ENCODE results near the gene CACNG4. TPM values are rescaled to one million over a fixed set of nuclear protein-coding genes. Genes with fewer than 3 reads are reported as not detected.

Gene CACNG4
- total RNA-seq, 8 experiments from 2014 or later: 0.15 to 64.0 (median 32.7) TPM

DNA sequence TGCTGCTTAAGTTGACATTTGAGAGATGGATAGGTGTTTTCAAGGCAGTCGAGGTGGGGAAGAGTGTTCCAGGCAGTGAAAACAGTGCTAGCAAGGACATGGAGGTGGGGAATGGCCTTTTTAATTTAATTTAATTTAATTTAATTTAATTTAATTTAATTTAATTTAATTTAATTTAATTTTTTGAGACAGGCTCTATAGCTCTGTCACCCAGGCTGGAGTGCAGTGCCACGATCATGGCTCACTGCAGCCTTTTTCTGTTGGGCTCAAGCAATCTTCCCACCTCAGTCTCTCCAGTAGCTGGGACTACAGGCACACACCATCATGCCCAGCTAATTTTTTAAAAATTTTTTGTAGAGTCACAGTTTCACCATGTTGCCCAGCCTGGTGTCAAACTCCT lies 32.2 kb upstream of the CACNG4 start:
- H3K4me1 ChIP-seq (replicated peaks in 1 of 2): peaks cover 0 to 5% of the 10 kb centered on the region in 2 donors
- no peak overlapping the region for H3K4me3 ChIP-seq
- in situ Hi-C loops (cut with MboI; ENCODE audit: low pct_unique_long_range_greater_than_20kb in 2 of 9, low sequenced_read_pairs in 9 of 9, unreplicated experiment in 9 of 9): no loop called here
- H3K27ac ChIP-seq: no peak overlapping the region
- 14 to 80% (median 46%) methylated on average over 1 to 2 of the region's 2 CpGs; no CpG with 5 or more reads in 4 of the 10 experiments for whole genome bisulfite sequencing, 10 experiments
- peak in 1 of 8 experiments; percentile 52 for ATAC-seq (replicated peaks in 6 of 8)

DNA sequence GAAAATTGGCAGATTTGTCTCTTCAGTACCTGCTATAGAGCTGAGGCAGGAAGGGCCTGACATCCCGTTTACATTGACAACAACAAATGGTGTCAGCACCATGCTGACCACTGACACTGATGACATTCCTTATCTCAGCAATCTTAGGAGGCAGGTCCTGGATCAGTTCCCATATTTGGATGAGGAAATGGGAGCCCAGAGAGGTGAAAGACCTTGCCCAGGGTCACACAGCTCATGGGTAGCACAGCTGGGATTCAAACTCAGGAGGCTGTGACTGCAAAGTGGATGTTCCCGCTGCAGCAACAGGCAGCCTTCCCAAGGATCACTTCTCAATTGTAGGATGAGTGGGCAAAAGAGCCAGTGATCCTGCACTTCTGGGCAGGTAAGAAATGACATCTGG lies 30.5 kb upstream of the CACNG4 start:
- ATAC-seq (replicated peaks in 6 of 8): no peak
- H3K4me1 ChIP-seq (replicated peaks in 1 of 2): peaks cover 0 to 4% of the 10 kb centered on the region in 2 donors
- H3K27ac ChIP-seq: no peak overlapping the region
- WGBS, 10 experiments: 17 to 100% (median 50%) methylated on average over 1 to 2 of the region's 2 CpGs; no CpG with 5 or more reads in 5 of the 10 experiments
- in situ Hi-C loops (cut with MboI; ENCODE audit: low pct_unique_long_range_greater_than_20kb in 2 of 9, low sequenced_read_pairs in 9 of 9, unreplicated experiment in 9 of 9): no loop called here
- H3K4me3 ChIP-seq: no peak overlapping the region

DNA sequence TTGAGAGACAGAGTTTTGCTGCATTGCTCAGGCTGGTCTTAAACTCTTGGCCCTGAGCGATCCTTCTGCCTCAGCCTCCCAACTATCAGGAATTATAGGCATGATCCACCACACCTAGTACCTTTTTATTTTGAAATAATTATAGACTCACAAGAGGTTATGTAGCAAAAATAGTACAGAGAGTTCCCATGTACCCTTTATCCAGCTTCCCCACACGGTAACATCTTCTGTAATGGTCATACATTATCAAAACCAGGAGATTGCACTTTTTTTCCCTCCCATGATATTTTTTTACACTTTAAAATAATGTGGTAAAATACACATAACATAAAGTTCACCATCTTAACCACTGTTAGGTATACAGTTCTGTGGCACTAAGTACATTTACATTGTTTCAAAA lies 28.8 kb upstream of the CACNG4 start:
- ATAC-seq (replicated peaks in 6 of 8): no peak
- in situ Hi-C loops (cut with MboI; ENCODE audit: low pct_unique_long_range_greater_than_20kb in 2 of 9, low sequenced_read_pairs in 9 of 9, unreplicated experiment in 9 of 9): no loop called here
- 33 to 100% (median 87%) methylated on average over 1 to 2 of the region's 2 CpGs; no CpG with 5 or more reads in 1 of the 10 experiments for WGBS, 10 experiments
- H3K4me3 ChIP-seq: no peak overlapping the region
- no peak overlapping the region for H3K27ac ChIP-seq
- H3K4me1 ChIP-seq (replicated peaks in 1 of 2): peaks cover 0 to 8% of the 10 kb centered on the region in 2 donors

DNA sequence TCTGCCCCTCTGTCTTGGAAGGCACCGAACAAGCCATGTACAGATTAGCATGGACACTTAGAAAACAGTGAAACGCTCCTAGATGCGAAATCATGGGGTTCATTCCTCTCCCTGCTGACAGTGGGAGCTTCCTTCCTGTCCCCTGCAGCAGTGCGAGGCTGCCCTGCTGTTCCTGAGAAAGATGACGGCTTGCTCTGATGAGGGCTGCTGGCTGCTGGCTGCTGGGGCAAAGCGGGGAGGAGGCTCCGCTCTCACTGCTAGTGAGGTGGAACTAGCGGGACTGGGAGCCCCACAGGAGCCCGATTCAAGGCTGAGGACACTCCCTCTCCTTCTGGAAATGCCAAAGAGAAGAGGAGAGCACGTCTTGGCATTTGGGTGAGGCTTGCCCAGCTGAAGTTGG lies 25.9 kb upstream of the CACNG4 start:
- no peak overlapping the region for H3K4me3 ChIP-seq
- H3K4me1 ChIP-seq (replicated peaks in 1 of 2): peaks cover 4 to 30% of the 10 kb centered on the region in 2 donors
- WGBS, 10 experiments: 0 to 76% (median 60%) methylated on average over 1 to 7 of the region's 10 CpGs; no CpG with 5 or more reads in 5 of the 10 experiments
- in situ Hi-C loops (cut with MboI; ENCODE audit: low pct_unique_long_range_greater_than_20kb in 2 of 9, low sequenced_read_pairs in 9 of 9, unreplicated experiment in 9 of 9): no loop called here
- peak in 5 of 8 experiments; percentile 21 to 37 (median 31) for ATAC-seq (replicated peaks in 6 of 8)
- no peak overlapping the region for H3K27ac ChIP-seq

DNA sequence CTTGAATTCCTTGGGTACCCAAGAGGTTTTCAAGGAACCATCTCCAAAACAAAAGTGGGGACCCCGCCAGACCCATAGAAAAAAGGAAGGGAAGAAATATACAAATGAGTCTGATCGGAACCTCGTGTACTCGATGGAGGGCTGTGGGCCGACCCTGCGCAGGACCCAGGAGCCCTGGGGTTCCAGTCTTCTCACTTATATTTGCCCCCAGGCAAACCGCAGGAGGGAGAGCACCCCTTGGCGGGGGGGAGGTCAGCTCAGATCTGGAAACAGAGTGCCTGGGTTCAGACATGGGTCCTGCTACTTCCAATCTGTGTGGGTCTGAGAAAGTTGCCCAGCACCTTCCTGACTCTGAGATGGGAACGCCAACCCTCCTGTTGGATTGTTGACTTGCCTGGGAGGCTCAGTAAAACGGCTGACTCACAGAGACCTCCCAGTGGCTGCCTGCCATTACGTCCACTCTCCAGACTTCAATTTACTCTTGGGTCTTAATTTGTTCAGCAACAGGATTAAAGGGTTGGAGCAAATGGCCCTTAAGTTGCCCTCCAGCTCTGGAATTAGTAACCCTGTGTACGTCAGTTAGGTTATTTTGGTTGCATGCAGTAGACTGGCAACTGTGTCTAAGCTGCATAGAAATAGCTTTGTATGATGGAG lies 24.9 kb upstream of the CACNG4 start:
- WGBS, 10 experiments: 40 to 90% (median 83%) methylated on average over 3 to 7 of the region's 12 CpGs; no CpG with 5 or more reads in 5 of the 10 experiments
- Histone ChIP-seq H3K27ac (no peak overlapping the region), H3K4me1 (replicated peaks in 1 of 2) (peaks cover 14 to 40% of the 10 kb centered on the region in 2 donors), H3K4me3 (no peak overlapping the region)
- no peak for ATAC-seq (replicated peaks in 6 of 8)
- in situ Hi-C loops (cut with MboI; ENCODE audit: low pct_unique_long_range_greater_than_20kb in 2 of 9, low sequenced_read_pairs in 9 of 9, unreplicated experiment in 9 of 9): no loop called here

DNA sequence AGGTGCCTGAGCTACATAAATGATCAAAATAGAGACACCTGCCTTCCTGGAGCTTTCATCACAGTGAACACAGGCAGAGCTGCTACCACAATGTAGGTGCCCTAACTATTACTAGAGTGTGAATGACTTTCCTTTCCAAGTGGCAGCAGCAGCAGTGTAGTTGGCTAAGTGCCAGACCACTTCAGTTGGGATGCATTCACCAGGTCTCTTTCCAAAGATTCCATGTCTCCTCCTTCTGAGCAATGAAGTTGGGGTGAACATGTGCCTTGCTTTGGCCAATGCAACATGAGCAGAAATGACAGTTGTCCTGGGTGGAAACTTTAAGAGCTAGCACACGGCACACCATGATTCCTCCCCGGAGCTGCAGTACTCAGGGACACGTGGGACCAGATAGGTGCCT lies 23.3 kb upstream of the CACNG4 start:
- ATAC-seq (replicated peaks in 6 of 8): no peak
- Histone ChIP-seq H3K4me1 (replicated peaks in 1 of 2) (peaks cover 30 to 56% of the 10 kb centered on the region in 2 donors), H3K27ac (no peak overlapping the region), H3K4me3 (no peak overlapping the region)
- 20 to 100% (median 80%) methylated on average over 1 to 3 of the region's 3 CpGs; no CpG with 5 or more reads in 5 of the 10 experiments for WGBS, 10 experiments
- in situ Hi-C loops (cut with MboI; ENCODE audit: low pct_unique_long_range_greater_than_20kb in 2 of 9, low sequenced_read_pairs in 9 of 9, unreplicated experiment in 9 of 9): no loop called here

DNA sequence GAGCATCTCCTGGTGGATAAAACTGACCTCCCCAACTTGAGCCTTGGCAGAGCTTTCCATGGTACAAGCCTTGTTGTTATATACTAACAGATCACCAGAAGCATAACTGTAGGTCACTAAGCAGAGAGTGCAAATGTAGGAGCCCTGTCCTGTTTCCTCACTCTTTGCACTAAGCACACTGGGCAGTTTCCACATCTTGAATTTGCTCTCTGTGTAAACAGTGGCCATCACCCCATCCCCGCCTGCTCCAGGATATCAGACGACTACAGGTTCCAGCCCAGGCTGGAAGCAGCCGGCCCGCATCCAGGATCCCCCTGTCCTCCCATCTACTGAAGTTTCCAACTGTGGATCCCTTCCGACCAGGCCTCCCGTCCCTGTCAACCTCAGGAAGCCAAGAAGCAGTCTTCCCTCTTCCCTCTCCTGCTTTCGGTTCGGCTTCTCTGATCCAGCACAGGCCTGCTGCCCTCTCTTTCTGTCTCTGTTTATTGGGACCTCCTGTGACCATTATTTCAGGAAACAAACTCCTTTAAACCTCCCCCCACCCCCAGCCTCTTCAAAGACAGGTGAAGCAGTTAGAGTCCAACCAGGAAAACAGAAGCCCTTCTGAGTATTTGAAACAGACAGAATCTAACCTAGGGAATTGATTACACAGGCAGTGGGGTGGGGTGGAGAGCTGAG lies 22.6 kb upstream of the CACNG4 start:
- in situ Hi-C loops (cut with MboI; ENCODE audit: low pct_unique_long_range_greater_than_20kb in 2 of 9, low sequenced_read_pairs in 9 of 9, unreplicated experiment in 9 of 9): no loop called here
- Histone ChIP-seq H3K27ac (peak overlapping the region in 1 of 2 donors; percentile 9), H3K4me3 (no peak overlapping the region), H3K4me1 (replicated peaks in 1 of 2) (peaks cover 35 to 57% of the 10 kb centered on the region in 2 donors)
- 70 to 100% (median 80%) methylated on average over 2 to 4 of the region's 8 CpGs; no CpG with 5 or more reads in 5 of the 10 experiments for WGBS, 10 experiments
- no peak for ATAC-seq (replicated peaks in 6 of 8)

DNA sequence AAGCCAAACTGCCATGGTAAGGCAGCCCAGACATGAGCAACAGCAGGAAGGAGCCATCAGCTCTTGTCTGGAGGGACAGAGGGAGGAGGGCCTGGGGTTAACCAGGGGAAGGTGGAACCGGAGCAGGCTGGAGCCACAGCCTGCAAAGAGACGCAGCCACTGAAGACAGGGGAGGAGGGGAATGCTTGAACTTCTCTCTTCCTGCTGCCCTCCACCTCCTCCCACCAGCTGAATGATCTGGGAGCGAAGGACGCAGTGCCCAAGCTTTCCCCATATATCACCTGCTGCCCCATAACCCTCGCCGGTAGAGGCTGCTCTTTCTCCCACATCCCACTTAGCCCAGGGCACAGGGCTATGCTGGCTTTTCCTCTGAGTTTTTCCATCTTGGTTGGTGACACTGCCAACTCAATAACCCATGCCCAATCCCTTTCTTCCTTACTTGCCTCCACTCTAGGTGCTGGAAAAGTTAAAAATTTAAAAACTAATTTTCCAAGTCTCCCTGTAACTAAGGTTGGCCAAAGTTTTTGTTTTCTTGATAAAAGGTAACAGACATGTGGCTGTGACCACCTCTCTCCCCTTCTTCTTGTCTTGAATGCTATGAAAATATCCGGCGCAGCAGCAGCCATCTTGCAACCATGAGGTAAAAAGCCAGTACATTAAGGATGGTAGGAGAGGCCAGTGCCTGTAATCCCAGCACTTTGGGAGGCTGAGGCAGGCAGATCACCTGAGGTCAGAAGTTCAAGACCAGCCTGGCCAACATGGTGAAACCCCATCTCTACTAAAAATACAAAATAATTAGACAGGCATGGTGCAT lies 21.8 kb upstream of the CACNG4 start:
- 27 to 100% (median 84%) methylated on average over 1 to 4 of the region's 8 CpGs; no CpG with 5 or more reads in 2 of the 10 experiments for WGBS, 10 experiments
- ATAC-seq (replicated peaks in 6 of 8): peak in 1 of 8 experiments; percentile 26
- Histone ChIP-seq H3K27ac (peak overlapping the region in 1 of 2 donors; percentile 9), H3K4me3 (no peak overlapping the region), H3K4me1 (replicated peaks in 1 of 2) (peaks cover 40 to 57% of the 10 kb centered on the region in 2 donors)
- in situ Hi-C loops (cut with MboI; ENCODE audit: low pct_unique_long_range_greater_than_20kb in 2 of 9, low sequenced_read_pairs in 9 of 9, unreplicated experiment in 9 of 9): no loop called here

DNA sequence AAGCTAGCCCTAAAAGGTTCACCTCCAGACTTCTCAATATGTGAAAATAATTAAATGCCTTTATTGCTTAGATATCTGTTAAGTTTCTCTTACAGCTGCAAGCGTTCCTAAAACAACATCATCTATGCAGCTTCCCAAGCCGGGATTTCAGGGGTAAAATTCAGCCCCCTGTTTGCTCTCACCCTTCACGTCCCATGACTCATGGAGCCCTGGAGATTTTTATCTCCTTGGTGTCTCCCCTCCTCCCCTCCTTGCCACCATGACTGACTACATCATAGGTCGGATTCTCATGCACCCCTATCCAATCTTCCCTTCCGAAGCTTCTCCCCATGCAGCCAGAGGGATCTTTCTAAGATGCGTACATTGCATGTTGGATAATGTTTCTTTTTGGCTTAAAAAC lies 21.0 kb upstream of the CACNG4 start:
- Histone ChIP-seq H3K4me3 (no peak overlapping the region), H3K4me1 (replicated peaks in 1 of 2) (peaks cover 43 to 60% of the 10 kb centered on the region in 2 donors), H3K27ac (peak overlapping the region; percentile 45 to 62)
- WGBS, 10 experiments: 21 to 100% (median 89%) methylated on average over 1 to 6 of the region's 6 CpGs; no CpG with 5 or more reads in 1 of the 10 experiments
- no peak for ATAC-seq (replicated peaks in 6 of 8)
- in situ Hi-C loops (cut with MboI; ENCODE audit: low pct_unique_long_range_greater_than_20kb in 2 of 9, low sequenced_read_pairs in 9 of 9, unreplicated experiment in 9 of 9): no loop called here

DNA sequence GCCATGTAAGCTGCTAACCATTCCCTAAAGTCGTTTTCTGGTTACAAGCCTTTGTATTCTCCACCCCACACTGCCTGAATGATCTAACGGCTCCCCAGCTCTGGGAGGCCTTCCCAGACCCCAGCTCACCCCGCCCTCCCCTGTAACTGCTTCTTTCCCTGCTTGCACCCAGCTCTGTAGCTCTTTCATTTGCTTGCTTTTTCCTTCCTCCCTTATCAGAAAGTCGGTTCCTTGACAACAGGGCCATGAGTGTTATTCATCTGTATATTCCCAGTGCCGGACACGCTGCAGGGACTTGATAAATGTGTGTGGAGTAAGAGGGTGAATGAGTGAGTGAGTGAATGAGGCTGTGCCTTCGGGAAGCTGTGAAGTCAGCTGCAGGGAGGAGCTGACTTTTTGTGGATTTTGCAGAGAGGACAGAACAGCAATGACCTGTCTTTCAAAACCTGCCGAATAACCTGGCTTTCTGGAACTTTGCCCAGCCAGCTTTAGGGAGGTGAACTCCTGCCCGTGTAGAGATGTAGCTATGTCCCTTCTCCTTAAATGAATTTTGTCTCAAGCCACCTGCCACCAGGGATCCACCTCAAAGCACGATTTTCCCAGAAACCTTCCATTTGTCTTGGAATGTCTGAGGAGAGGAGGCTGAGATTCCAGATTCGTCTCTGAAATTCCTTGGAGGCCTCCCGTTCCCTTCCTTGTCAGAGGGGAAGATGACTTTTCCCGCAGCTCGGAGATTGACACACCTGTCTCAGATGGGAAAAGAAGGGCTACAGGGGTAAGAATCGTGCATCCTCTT lies 20.0 kb upstream of the CACNG4 start:
- WGBS, 10 experiments: 0 to 47% (median 17%) methylated on average over 1 to 12 of the region's 15 CpGs
- peak overlapping the region; percentile 45 to 62 for H3K27ac ChIP-seq
- in situ Hi-C loops (cut with MboI; ENCODE audit: low pct_unique_long_range_greater_than_20kb in 2 of 9, low sequenced_read_pairs in 9 of 9, unreplicated experiment in 9 of 9): no loop called here
- H3K4me1 ChIP-seq (replicated peaks in 1 of 2): peaks cover 43 to 65% of the 10 kb centered on the region in 2 donors
- ATAC-seq (replicated peaks in 6 of 8): peak in 7 of 8 experiments; percentile 59 to 84 (median 81)
- H3K4me3 ChIP-seq: no peak overlapping the region

DNA sequence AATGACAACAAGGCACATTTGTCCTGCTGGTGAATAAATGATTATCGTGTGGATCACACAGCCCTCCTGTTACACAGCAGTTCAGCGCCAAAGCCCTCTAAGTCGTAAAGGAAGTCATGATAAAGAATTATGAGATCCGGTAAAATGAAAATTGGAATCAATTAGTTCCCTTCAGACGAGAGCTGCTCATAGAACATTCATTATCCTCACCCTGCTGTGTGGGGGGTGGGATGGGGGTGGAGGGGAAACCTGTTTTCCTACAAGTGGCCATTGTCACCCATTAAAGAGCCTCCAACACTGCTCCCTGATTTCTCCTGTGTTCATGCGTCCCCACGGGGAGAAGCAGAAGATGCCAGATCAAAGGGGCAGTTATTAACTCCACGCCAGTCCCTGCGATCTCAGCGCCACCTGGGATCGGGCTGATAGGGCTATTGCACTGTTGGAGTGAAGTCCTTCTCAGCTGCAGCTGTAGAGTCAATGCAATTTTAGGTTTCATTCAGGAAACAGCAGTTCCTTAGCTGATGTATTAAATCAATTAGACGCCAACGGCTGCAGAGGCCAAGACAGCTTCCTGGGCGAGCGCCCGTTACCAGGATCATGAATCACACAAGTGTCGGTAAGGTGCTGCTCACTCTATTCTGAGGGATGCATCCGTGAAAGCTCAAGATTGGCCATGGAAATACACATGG lies 19.2 kb upstream of the CACNG4 start:
- no peak overlapping the region for H3K4me3 ChIP-seq
- 0 to 58% (median 14%) methylated on average over 1 to 16 of the region's 18 CpGs; no CpG with 5 or more reads in 2 of the 10 experiments for WGBS, 10 experiments
- H3K4me1 ChIP-seq (replicated peaks in 1 of 2): peaks cover 46 to 67% of the 10 kb centered on the region in 2 donors
- ATAC-seq (replicated peaks in 6 of 8): peak in 7 of 8 experiments; percentile 16 to 73 (median 63)
- in situ Hi-C loops (cut with MboI; ENCODE audit: low pct_unique_long_range_greater_than_20kb in 2 of 9, low sequenced_read_pairs in 9 of 9, unreplicated experiment in 9 of 9): no loop called here
- H3K27ac ChIP-seq: peak overlapping the region in 1 of 2 donors; percentile 18

DNA sequence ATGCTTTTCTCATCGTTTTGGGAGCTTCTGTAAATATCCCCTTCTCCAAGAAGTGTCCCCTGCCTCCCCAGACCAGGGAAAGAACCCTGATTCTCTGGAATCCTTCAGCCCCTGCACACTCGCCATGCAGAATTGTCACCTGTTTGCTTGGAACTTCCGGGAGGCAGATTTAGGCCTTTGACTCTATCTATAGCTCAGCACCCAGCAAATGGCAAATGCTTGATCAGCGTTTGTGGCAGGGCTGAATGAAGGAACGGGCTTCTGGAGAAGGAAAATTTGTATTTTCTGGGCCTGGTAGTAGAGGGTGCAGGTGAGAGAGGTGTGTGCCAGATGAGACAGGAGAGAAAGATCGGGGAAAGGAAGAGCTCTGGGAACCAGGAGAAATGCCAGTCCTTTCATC lies 18.3 kb upstream of the CACNG4 start:
- in situ Hi-C loops (cut with MboI; ENCODE audit: low pct_unique_long_range_greater_than_20kb in 2 of 9, low sequenced_read_pairs in 9 of 9, unreplicated experiment in 9 of 9): no loop called here

More for the DNA sequence above, 18.3 kb upstream of the CACNG4 start:
- ATAC-seq (replicated peaks in 6 of 8): no peak
- Histone ChIP-seq H3K4me1 (replicated peaks in 1 of 2) (peaks cover 46 to 63% of the 10 kb centered on the region in 2 donors), H3K27ac (peak overlapping the region in 1 of 2 donors; percentile 3), H3K4me3 (no peak overlapping the region)
- WGBS, 10 experiments: 0 to 93% (median 85%) methylated on average over 1 to 5 of the region's 6 CpGs; no CpG with 5 or more reads in 1 of the 10 experiments

Data from motor neuron (in vitro differentiated cells).